Keratinocyte (primary cell): ENCODE results near the gene PSMD12. TPM values are rescaled to one million over a fixed set of nuclear protein-coding genes. Genes with fewer than 3 reads are reported as not detected.

Source experiments
- DNase-seq: peaks from one replicate; pipeline ENCODE4 v3.0.0-alpha.2; 2011; ENCODE audit warnings: low read depth, missing footprints, low spot score
- FAIRE-seq: peaks from 2 replicates; lab custom pipeline; 2011; peaks lifted over from hg19 to GRCh38; lab: Jason Lieb, UNC
- H2AFZ ChIP-seq: 2 replicates; pipeline ENCODE4 v1.6.0; 2012; ENCODE audit warnings: low read length, control low read depth, inconsistent platforms; ENCODE audit not compliant: control insufficient read depth
- H3K27ac ChIP-seq: 2 replicates; pipeline ENCODE4 v1.5.1; 2011; ENCODE audit warnings: low read length; ENCODE audit not compliant: control insufficient read depth, insufficient read depth
- H3K27me3 ChIP-seq: 3 replicates; pipeline ENCODE4 v1.6.0; 2011; ENCODE audit warnings: low read length; ENCODE audit not compliant: control insufficient read depth, insufficient read depth; ENCODE audit errors: extremely low read depth
- H3K36me3 ChIP-seq, 2 experiments: 2 replicates in 1 of 2; 3 replicates in 1 of 2; pipeline ENCODE4 v1.5.1; 2011; ENCODE audit warnings: low read length in 2 of 2, mild to moderate bottlenecking in 1 of 2; ENCODE audit not compliant: control insufficient read depth in 2 of 2, insufficient read depth in 2 of 2; ENCODE audit errors: extremely low read depth in 1 of 2
- H3K4me1 ChIP-seq: 3 replicates; pipeline ENCODE4 v1.5.1; 2011; ENCODE audit warnings: low read length; ENCODE audit not compliant: control insufficient read depth, insufficient read depth; ENCODE audit errors: extremely low read depth
- H3K4me2 ChIP-seq: 3 replicates; pipeline ENCODE4 v1.6.0; 2011; ENCODE audit warnings: low read depth, low read length; ENCODE audit not compliant: control insufficient read depth, insufficient read depth; ENCODE audit errors: extremely low read depth
- H3K4me3 ChIP-seq, 3 experiments: fragments of 200-600 bp in 1 of 3; sonication (generic) in 1 of 3; 2 replicates in 2 of 3; 3 replicates in 1 of 3; pipeline ENCODE4 v1.5.1; 2011 to 2016; ENCODE audit warnings: low read length in 3 of 3, mild to moderate bottlenecking in 3 of 3, control low read depth in 2 of 3, inconsistent platforms in 1 of 3, low read depth in 1 of 3, mixed read lengths in 1 of 3, mixed run types in 1 of 3, moderate library complexity in 1 of 3; ENCODE audit not compliant: control insufficient read depth in 2 of 3, insufficient read depth in 2 of 3; ENCODE audit errors: extremely low read depth in 1 of 3
- H3K79me2 ChIP-seq: 2 replicates; pipeline ENCODE4 v1.6.0; 2012; ENCODE audit warnings: low read length; ENCODE audit not compliant: control insufficient read depth, insufficient read depth
- H3K9ac ChIP-seq: 3 replicates; pipeline ENCODE4 v1.6.0; 2011; ENCODE audit warnings: low read length; ENCODE audit not compliant: control insufficient read depth, insufficient read depth; ENCODE audit errors: extremely low read depth
- H3K9me1 ChIP-seq: 3 replicates; pipeline ENCODE4 v1.6.0; 2011; ENCODE audit warnings: low read length; ENCODE audit not compliant: control insufficient read depth, insufficient read depth; ENCODE audit errors: extremely low read depth
- H3K9me3 ChIP-seq: 2 replicates; pipeline ENCODE4 v1.5.1; 2012; ENCODE audit warnings: low read depth, low read length; ENCODE audit not compliant: control insufficient read depth
- H4K20me1 ChIP-seq: 3 replicates; pipeline ENCODE4 v1.6.0; 2011; ENCODE audit warnings: low read length; ENCODE audit not compliant: control insufficient read depth, insufficient read depth; ENCODE audit errors: extremely low read depth
- CTCF ChIP-seq, 3 experiments: IDR thresholded peaks in 1 of 3; conservative IDR thresholded peaks in 1 of 3; optimal IDR thresholded peaks in 1 of 3; 2 replicates in 2 of 3; 3 replicates in 1 of 3; pipeline versions ENCODE3 to v1.5.1; 2011; ENCODE audit warnings: low read length in 3 of 3, mild to moderate bottlenecking in 3 of 3, moderate library complexity in 2 of 3, control low read depth in 1 of 3, inconsistent platforms in 1 of 3; ENCODE audit not compliant: insufficient read depth in 2 of 3; ENCODE audit errors: extremely low read depth in 1 of 3
- EZH2 ChIP-seq: IDR thresholded peaks from one replicate; pipeline ENCODE4 v1.6.1; 2012; ENCODE audit warnings: inconsistent platforms, mild to moderate bottlenecking, low read length, moderate library complexity
- dilution Hi-C: fragments of 300-500 bp; cut with MboI; formaldehyde crosslinking; loops from one replicate; pipeline ENCODE4 v1.7.0; 2020; ENCODE audit warnings: low sequenced_read_pairs; ENCODE audit not compliant: extremely low pct_ligation_motif_present
- polyA plus RNA-seq, 5 experiments: library from polyadenylated mRNA; depleted of rRNA in 3 of 5; stranded (reverse) in 3 of 5; stranded (forward) in 1 of 5; unstranded in 1 of 5; fragments of >200 nt; gene quantifications; 1 replicate in 1 of 5; 2 replicates in 3 of 5; 3 replicates in 1 of 5; pipeline versions ENCODE4 v1.2.1 to v1.2.3, GENCODE V29; 2011 to 2012; ENCODE audit warnings: missing spikeins in 2 of 5, low read depth in 1 of 5, low replicate concordance in 1 of 5

PSMD12 gene
- polyA plus RNA-seq, 1 donor (not counting 4 experiments of a cell fraction or from before 2014, with no cell fraction given), result 68.4 TPM

- Histone ChIP-seq H3K36me3 (peaks cover 0 to 1% of the 10 kb centered on the region in 2 experiments), H2AFZ (peak overlapping the region; percentile 96), H3K4me3 (peak overlapping the region; percentile 69 to 100 (median 100)), H4K20me1 (peaks cover 3% of the 10 kb centered on the region), H3K79me2 (peaks cover 55% of the 10 kb centered on the region), H3K27ac (peak overlapping the region; percentile 100), H3K9me1 (no peaks in the 10 kb centered on the region), H3K4me2 (peak overlapping the region; percentile 97), H3K9me3 (no peaks in the 10 kb centered on the region), H3K9ac (peak overlapping the region; percentile 100), H3K27me3 (no peaks in the 10 kb centered on the region), H3K4me1 (peaks cover 13% of the 10 kb centered on the region)
- dilution Hi-C loops, result no loop called here
- FAIRE-seq (no peak), DNase-seq (no peak)
- TF ChIP-seq CTCF (optimal IDR thresholded peaks at IDR 0.05 in 1 of 3, IDR thresholded peaks at IDR 0.05 in 1 of 3, conservative IDR thresholded peaks at IDR 0.05 in 1 of 3; ENCODE audit: extremely low read depth in 1 of 3, insufficient read depth in 2 of 3, low read length in 3 of 3) (no peak), EZH2 (no peak)
These were observed 612 bp downstream of the PSMD12 start for GRCh38 chr17:67365738-67366192.

GRCh38 chr17:67364847-67365737 lies 1.3 kb downstream of the PSMD12 start:
- Histone ChIP-seq H3K27ac (peak overlapping the region; percentile 100), H3K27me3 (no peaks in the 10 kb centered on the region), H3K4me1 (peaks cover 20% of the 10 kb centered on the region), H3K9ac (peak overlapping the region; percentile 100), H4K20me1 (peaks cover 9% of the 10 kb centered on the region), H3K9me3 (no peaks in the 10 kb centered on the region), H3K9me1 (peaks cover 4% of the 10 kb centered on the region), H2AFZ (no peak overlapping the region), H3K79me2 (peaks cover 61% of the 10 kb centered on the region), H3K4me3 (peak overlapping the region; percentile 69 to 100 (median 100)), H3K36me3 (peaks cover 1 to 5% of the 10 kb centered on the region in 2 experiments), H3K4me2 (peak overlapping the region; percentile 97)
- dilution Hi-C loops, result no loop called here
- DNase-seq (no peak), FAIRE-seq (no peak)
- no peak for TF ChIP-seq CTCF (optimal IDR thresholded peaks at IDR 0.05 in 1 of 3, IDR thresholded peaks at IDR 0.05 in 1 of 3, conservative IDR thresholded peaks at IDR 0.05 in 1 of 3; ENCODE audit: extremely low read depth in 1 of 3, insufficient read depth in 2 of 3, low read length in 3 of 3)
- TF ChIP-seq EZH2, result no peak
